ENCODE data around the gene IL12RB1.

The IL12RB1 gene

DNA sequence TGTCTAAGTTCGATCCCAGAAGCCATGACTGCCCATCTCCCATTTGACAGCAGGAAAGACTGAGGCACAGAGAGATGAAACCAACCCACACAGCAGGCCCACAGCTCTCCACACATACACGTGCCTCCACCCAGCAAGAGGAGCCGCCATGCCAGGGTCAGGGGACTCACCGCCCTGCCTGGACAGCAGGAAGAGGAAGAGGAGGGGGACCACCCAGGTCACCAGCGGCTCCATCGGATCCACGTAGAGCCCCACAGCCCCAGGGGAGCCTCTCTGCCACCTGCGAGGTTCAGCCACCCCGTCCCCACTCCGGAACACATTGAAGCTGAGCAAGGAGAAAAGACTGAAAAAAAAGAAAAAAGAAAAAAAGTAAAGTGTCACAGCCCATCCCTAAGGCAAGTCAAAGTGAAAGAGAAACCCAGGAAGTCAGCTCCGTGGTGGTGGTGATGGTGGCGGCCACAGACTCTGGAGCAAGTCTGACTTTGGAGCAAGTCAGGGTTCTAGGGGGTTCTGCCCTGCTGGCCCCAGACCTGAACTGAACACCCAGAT lies at the start of gene IL12RB1:
Gene IL12RB1, minus strand, starts transcription at position 345 of the 549 bp plus-strand sequence. Its CDS starts 111 bp downstream, at position 234.
- no peak for DNase-seq (ENCODE audit: low read depth, low spot score)

DNA sequence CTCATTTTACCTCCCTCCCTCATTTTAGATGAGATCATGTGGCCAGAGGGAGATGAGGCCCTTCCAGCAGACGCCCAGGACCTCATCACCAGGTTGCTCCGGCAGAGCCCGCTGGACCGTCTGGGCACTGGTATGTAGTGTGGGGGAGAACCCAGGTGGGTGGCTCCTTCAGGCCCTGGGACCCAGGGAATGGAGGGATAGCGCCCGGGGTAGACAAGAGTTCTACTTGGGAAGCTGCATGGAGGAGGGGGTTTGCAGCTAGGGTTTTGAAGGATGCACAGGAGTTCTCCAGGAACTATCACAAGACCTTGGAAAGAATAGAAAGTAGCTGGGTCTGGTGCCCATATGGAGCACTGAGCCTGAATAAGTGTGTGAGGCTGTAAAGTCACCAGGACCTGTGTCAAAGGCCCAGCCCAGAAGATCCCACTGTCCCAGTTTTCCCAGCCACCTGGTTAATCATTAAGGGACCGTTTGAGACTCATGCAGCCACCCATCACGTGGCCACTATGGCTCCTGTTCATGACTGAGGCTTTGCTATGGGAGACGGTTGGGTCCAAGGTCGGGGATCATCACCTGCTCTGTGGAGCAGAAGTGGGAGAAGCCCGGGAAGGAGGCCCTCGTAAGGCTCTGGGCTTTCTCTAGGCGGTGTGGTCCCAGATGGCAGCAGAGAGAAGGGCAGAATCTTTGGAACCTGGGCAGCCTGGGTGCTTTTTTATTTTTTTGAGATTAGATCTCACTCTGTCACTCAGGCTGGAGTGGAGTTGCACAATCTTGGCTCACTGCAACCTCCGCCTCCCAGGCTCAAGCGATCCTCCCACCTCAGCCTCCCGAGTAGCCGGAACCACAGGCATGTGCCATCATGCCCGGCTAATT lies 49.2 kb upstream of the IL12RB1 start:
- no peak for DNase-seq (ENCODE audit: low read depth, low spot score)

DNA sequence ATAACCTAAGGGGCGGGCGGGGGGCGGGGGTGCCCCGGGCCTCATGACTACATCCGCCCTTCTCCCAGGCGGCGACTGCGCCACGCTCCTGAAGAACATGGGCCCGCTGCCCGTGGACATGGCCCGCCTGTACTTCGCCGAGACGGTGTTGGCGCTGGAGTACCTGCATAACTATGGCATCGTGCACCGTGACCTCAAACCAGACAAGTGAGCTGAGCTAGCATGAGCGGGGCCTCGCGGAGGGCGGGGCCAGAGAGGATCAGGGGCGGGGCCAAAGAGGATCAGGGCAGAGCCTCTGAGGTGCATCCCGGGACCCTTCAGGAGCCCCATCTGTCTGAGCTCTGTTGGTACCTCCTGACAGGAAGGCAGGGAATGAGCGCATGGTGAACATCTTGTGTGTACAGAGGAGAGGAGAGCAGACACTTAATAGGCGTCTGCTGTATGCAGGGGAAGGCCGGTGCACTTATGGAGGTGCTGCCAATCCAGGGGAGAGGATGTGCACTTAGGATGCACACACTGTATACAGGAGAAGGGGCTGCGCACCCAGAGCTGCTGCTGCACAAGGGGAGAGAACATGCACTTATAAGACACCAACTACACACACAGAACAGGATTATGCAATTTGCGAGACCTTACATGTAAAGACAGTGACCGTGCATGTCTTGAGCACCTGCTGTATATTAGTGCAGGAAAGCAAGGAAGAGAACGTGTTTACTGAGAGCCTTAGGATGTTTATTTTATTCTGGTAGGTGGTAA lies 45.3 kb upstream of the IL12RB1 start:
- no peak for DNase-seq (ENCODE audit: low read depth, low spot score)

DNA sequence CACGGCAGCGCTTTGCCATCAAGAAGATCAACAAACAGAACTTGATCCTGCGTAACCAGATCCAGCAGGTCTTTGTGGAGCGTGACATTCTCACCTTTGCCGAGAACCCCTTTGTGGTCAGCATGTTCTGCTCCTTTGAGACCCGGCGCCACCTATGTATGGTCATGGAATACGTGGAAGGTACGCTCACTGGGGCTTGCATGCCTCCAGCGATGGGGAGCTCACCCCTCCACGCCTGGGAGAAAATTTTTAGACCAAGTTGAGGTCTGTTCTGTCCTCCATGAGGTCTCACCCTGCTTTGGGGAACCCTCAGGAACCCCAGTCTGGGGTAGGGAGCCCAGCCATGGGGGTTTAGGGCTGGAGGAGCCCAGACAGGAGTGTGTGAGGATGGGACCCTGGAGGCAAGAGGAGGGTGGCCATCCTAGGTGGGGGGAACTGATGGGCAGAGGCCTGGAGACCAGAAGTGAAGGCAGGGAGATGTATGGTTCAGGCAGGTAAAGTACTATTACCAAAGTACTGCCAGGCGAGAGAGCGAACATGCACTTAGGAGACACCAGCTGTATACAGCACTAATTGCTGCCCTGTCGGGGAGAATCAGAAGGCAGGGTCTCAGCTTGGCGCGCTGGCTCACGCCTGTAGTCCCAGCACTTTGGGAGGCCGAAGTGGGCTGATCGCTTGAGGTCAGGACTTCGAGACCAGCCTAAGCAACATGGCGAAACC lies 43.9 kb upstream of the IL12RB1 start:
- no peak for DNase-seq (ENCODE audit: low read depth, low spot score)

DNA sequence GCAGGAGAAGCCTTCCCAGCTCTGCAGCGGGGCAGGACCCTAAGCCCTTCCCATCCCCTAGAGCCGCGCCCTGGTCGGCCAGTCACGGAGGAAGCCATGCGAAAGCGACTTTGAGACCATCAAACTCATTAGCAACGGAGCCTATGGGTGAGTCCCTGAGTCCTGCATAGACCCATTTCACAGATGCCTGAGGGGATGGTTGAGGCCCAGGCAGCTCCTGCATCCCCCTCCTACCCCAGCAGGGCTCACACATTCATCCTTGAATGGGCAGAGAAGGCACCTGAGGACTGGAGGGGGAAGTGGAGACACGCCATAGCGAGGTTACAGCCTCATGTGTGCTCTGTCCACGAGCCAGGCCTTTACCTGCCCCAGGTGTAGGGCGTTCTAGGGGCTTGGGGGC lies 42.1 kb upstream of the IL12RB1 start:
- no peak for DNase-seq (ENCODE audit: low read depth, low spot score)

DNA sequence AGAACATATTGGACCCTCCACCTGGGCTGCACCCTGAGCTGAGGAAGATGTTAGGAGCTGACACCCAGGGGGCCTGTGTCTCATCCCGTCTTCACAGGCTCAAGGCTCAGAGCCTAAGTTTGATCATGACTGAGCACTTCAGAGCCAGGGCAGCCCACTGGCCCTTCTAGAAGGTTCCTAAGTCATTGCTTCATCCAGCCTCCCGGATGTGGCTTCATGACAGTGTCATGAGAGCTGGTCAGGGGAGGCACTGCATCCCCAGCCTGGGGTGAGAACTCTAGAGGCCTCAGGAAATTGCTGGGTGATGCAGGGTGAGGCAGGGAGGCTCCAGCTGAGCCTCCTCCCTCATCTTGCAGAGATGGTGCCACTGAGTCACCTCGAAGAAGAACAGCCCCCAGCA lies 41.3 kb upstream of the IL12RB1 start:
- no peak for DNase-seq (ENCODE audit: low read depth, low spot score)

DNA sequence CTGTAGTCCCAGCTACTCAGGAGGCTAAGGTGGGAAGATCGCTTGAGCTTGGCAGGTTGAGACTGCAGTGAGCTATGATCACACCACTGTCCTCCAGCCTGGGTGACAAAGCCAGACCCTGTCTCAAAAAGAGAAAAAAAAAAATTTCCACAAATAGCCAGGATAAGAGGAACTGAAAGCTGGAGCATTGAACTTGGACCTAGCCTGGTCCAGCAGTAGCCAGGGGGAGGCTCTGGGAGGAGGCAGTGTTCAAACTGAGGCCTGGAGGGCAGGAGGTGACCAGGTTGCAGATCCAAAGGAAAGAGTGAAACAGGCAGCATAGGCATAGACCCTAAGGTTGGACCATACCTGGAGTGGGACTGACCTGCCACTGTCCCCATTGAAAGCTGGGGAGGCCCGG lies 39.4 kb upstream of the IL12RB1 start:
- DNase-seq (ENCODE audit: low read depth, low spot score) = no peak

DNA sequence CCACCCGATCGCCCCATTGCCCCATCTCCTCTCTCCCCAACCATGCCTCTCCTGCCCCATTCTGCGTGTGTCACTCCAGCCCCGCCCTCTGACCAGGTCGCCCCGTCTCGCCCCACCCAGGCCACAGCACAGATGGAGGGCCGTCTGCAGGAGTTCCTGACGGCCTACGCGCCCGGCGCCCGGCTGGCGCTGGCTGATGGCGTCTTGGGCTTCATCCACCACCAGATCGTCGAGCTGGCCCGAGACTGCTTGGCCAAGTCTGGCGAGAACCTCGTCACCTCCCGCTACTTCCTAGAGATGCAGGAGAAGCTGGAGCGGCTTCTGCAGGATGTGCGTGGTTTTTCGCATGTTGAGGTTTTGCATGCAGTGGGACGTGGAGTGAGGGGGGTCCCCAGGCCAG lies 37.1 kb upstream of the IL12RB1 start:
- no peak for DNase-seq (ENCODE audit: low read depth, low spot score)

DNA sequence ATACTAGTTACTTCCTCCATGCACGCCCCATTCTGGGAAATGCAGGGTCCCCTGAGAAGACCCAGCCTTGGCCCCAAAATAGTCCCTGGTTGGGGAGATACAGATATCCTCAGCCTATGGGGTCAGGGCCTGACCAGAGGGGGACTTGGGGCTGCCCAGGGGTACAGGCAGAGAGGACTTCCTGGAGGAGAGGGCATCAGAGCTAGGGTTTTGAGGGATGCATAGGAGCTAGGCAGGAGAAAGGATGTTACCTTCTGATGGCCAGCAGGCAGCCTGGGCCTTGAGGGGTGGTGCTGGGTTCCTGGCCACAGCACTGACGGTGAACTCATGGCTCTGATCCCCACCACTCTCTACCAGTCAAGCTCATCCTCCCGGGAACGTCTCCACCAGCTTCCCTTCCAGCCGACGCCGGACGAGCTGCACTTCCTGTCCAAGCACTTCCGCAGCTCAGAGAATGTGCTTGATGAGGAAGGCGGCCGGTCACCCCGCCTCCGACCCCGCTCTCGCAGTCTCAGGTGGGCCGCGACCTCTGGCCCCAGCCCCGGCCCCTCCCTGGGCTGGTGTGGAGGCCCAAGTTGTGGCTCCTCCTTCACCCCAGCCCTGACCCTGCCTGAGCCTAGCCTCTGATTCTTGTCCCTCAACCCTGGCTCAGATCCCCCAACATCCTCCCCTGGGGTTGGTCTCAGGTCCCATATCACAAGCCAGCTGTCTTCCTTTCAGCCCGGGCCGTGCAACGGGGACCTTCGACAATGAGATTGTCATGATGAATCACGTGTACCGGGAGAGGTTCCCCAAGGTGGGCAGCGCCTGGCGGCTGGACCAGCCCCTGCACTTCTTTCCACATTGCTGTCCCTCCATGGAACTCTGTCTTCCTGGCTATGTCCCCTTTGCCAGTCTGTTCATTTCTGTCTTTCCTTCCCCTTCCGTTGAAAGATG lies 36.4 kb upstream of the IL12RB1 start:
- no peak for DNase-seq (ENCODE audit: low read depth, low spot score)

DNA sequence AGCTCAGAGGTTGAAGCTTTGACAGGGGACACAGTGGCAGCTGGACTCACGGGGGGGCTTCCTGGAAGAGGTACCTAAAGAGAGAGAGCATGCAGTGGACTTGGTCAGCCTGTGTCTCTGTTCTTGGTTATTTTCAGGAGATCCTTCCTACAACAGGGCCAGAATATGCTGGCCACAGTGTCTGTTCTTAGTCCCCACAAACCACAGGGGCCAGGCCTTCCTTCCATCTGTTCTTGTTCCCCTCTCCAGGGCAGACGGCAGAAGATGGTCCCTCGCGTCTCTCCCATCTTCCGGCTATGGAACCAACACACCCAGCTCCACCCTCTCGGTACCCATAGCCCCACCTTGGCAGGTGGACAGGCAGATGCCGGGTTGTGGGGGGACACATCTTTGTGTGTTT lies 35.7 kb upstream of the IL12RB1 start:
- DNase-seq (ENCODE audit: low read depth, low spot score) = no peak

DNA sequence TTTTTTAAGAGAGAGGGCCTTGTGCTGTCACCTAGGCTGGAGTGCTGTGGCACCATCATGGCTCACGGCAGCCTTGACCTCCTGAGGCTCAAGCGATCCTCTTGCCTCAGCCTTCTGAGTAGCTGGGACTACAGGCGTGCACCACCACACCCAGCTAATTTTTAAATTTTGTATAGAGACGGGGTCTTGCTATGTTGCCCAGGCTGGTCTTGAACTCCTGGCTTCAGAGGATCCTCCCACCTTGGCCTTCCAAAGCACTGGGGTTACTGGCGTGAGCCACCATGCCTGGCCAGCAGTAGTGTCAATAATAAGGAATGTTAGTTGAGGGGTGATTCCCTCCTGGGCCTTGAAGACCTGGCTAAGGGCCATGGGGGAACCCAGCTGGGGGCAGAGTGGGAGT lies 34.4 kb upstream of the IL12RB1 start:
- DNase-seq (ENCODE audit: low read depth, low spot score) = no peak

DNA sequence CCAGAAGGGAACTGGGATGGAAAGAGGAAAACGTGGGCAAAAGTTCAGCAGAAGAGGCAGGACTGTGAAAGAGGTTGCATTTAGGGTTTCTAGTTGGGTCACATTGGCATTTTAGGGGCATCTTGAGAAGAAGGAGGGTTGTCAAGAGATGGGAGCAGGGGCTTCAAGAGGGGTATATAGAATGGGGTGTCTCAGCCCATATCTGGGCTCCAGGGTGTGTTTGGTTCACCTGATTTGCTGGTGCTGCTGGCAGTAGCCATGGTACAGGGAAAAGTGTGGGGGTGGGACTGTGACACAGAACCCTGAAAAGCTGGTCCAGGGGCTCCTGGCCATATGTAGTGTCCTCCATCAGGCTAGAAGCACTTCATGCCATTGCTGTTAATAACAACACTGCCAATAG lies 33.4 kb upstream of the IL12RB1 start:
- no peak for DNase-seq (ENCODE audit: low read depth, low spot score)

DNA sequence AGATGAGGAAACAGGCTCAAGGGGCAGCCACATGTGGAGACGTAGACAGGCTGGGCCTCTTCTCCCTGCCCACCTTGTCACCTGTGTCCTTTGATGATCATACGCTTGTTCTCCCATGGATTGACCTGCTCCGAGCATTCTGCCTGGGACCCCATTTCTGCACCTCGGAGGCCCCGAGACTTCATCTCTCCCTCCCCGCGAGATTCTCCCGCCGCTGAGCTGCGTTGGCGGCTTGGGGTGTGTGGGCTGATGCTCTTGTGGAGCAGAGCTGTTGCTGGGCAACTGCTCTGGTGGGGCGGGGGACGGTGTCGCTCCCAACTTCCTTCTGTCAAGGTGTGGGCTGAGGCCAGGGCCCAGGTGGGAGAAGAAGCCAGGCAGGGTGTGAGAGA lies 33.0 kb upstream of the IL12RB1 start:
- no peak for DNase-seq (ENCODE audit: low read depth, low spot score)

DNA sequence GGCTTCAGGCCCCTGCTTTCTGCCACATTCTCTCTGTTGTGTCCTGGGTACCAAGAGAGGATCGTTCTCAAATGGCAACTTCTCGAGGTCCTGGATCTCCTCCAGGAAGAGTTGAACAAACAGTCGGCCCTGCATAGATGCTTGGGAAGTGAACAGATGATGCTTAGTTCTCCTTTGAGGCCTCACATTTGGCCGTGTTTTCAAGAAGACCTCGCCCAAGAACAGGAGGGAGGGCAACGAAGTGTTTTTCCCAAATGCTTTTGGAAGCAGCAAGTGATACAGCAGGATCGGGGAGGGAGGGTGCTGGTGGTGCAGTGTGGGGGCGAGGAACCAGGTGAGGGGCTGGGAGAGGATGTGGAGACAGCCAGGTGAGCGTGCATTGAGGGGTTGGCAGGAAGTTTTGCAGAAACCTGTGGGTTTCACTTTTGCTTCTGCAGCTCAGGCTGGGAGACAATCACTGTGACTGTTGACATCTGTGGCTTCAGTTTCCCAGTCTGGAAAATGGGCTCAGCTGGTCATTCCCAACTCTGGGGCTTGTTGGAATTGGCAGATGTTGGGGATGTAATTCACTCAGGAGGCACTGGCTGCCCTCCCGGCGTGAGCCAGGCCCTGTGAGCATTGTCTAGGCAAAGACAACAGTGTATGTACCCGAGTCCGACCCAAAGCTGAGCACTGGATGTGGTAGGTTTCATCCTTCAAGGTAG lies 32.4 kb upstream of the IL12RB1 start:
- DNase-seq (ENCODE audit: low read depth, low spot score) = peak; percentile 30

DNA sequence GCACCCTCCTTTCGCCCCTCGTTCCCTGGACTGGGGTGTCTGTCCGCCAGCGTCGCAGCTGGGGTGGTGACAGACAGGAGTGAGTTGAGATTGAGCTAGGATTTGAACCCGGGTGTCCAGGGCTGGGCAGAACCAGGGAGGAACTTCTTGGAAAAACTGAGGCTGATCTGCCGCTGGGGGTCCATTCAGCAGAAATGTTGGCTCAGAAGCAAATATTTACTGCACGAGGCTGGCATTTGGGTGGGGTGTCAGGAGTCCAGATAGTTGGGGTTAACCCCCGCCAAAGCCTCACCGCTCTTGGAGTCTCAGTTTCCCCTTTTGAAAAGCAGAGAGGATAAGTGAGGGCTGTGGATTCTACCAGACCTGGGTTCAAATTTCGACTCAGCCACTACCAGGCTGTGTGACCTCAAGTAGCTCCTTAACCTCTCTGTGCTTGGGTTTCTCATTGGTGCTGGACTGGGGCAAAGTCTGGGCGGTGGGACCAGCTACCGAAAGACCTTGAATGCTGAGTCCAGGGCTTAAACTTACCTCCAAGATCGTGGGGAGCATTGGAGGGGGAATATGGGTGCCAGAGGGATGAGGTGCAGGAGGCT lies 31.8 kb upstream of the IL12RB1 start:
- no peak for DNase-seq (ENCODE audit: low read depth, low spot score)

DNA sequence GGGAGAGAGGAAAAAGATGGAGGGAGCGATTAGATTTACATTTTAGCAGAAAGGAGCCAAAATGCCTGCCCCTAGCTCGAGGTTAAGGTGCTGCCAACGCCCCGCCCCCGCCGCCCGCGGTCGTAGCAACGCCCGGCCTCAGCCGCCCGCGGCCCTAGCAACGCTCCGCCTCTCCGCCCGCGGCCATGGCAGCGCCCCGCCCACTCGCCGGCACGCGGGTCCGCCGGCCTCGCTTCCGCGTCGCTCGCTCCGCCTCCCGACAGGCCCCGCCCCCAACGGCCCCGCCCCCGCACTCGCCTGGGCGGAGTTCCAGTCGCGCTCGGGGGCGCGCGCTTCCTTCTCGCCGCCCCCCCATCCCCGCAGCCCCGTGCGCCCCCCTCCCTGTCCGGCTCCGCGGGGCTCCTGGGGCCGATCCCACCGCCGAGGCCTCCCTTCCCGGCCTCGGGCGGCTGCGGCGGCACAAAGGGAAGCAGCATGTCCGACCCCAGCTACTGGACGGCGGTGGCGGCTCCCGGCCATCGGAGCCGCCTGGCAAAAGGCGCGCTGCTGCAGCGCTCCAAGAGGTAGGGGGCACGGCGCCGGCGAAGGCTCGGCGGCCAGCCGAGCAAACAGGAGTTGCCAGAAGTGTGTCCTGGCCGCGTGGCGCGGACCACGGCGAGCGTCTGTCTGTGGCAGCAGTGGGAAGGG lies 31.1 kb upstream of the IL12RB1 start:
- DNase-seq (ENCODE audit: low read depth, low spot score) = peak; percentile 96

DNA sequence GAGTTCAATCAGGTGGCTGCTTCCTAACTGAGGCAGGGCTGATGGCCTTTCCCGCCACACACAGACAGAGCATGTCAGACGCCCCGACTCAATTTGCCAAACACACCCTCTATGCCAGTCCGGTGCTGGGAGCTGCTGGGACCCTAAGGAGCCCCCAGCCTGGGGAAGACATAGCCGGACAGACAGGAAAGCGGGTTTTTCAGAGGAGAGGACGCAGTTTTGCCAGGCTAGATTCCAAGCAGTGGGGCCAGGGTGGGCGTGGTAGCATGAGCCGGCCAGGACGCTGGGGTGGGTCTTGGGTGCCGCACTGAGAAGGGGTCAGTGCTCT lies 30.6 kb upstream of the IL12RB1 start:
- DNase-seq (ENCODE audit: low read depth, low spot score) = no peak

DNA sequence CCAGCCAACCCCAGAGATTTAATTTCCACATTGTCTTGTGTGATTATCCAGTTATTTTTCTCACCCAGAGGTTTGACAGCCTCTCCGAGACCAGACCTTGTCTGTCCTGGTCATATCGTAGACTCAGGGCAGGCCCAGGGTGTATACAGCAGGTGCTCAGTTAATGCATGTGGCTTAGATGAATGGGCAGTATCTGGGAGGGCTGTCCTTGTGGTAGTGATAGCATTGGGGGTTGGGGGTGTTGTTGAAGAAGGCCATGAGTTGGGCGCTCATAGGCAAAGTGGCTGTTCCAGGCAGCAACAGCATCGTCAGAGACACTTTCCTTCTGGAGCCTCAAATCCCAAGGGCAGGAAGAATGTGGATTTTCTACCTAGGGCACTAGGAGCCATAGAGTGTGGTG lies 27.7 kb upstream of the IL12RB1 start:
- DNase-seq (ENCODE audit: low read depth, low spot score) = no peak

DNA sequence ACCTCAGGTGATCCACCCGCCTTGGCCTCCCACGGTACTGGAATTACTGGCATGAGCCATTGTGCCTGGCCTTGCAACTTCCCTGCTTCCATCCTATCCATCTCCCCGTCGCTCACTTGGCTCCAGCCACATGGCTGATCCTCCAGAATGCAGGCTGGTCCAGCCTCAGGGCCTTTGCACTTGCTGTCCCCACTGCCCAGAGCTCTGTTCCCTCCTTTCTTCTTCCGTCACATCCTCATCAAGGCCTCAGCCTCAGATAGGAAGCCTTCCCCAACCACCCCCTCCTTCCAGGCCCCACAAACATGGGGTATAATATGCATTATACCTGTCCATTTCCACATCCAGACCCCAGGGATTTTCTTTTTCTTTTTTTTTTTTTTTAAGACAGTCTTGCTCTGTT lies 27.1 kb upstream of the IL12RB1 start:
- no peak for DNase-seq (ENCODE audit: low read depth, low spot score)

Measured in astrocyte of the hippocampus (primary cell).